KMS-11 (cell line): Measurements from ENCODE around the gene MN1.

Experiments
- H2AFZ ChIP-seq: fragments of 200-600 bp; sonication (generic); 2 replicates; pipeline ENCODE4 v1.6.1; 2016; ENCODE audit warnings: antibody characterized with exemption, mixed run types, low read depth
- H3K27ac ChIP-seq: fragments of 200-600 bp; sonication (generic); 2 replicates; pipeline ENCODE4 v1.6.1; 2016; ENCODE audit warnings: mild to moderate bottlenecking, mixed run types
- H3K27me3 ChIP-seq: fragments of 200-600 bp; sonication (generic); 2 replicates; pipeline ENCODE4 v1.6.1; 2017; ENCODE audit warnings: mild to moderate bottlenecking, low read depth, mixed run types, moderate library complexity; ENCODE audit not compliant: insufficient read depth
- H3K36me3 ChIP-seq: fragments of 200-600 bp; sonication (generic); 2 replicates; pipeline ENCODE4 v1.6.1; 2017; ENCODE audit warnings: mild to moderate bottlenecking, mixed run types; ENCODE audit not compliant: insufficient read depth
- H3K4me1 ChIP-seq: fragments of 200-600 bp; sonication (generic); 2 replicates; pipeline ENCODE4 v1.6.1; 2016; ENCODE audit warnings: mild to moderate bottlenecking, low read depth, mixed run types; ENCODE audit not compliant: poor library complexity, severe bottlenecking
- H3K4me2 ChIP-seq: fragments of 200-600 bp; sonication (generic); 2 replicates; pipeline ENCODE4 v1.7.0; 2016; ENCODE audit warnings: mild to moderate bottlenecking, mixed run types
- H3K4me3 ChIP-seq: fragments of 200-600 bp; sonication (generic); IDR thresholded peaks from 2 replicates; pipeline ENCODE4 v1.6.1; 2017; ENCODE audit warnings: low read depth, low read length, mixed read lengths; ENCODE audit not compliant: insufficient read depth
- H3K79me2 ChIP-seq: fragments of 200-600 bp; sonication (generic); 2 replicates; pipeline ENCODE4 v1.6.1; 2016; ENCODE audit warnings: low read depth, mixed run types; ENCODE audit not compliant: insufficient read depth
- H3K9ac ChIP-seq: fragments of 200-600 bp; sonication (generic); 2 replicates; pipeline ENCODE4 v1.6.1; 2016; ENCODE audit warnings: mild to moderate bottlenecking, mixed run types
- H4K20me1 ChIP-seq: fragments of 200-600 bp; sonication (generic); 2 replicates; pipeline ENCODE4 v1.6.1; 2016; ENCODE audit warnings: mild to moderate bottlenecking, mixed run types; ENCODE audit not compliant: insufficient read depth
- CTCF ChIP-seq: fragments of 200-600 bp; sonication (generic); conservative IDR thresholded peaks from 2 replicates; pipeline ENCODE4 v1.6.1; 2017; ENCODE audit warnings: low read depth, mild to moderate bottlenecking, antibody characterized with exemption, low read length, moderate library complexity, mixed read lengths

MN1 gene

GRCh38 chr22:27833803-27834202, 32.2 kb upstream of the MN1 start:
- no peak overlapping the region for H2AFZ ChIP-seq
- no peak overlapping the region for H3K4me2 ChIP-seq
- no peak overlapping the region for H3K4me3 ChIP-seq
- no peaks in the 10 kb centered on the region for H3K4me1 ChIP-seq
- TF ChIP-seq CTCF = no peak
- H3K27me3 ChIP-seq = no peaks in the 10 kb centered on the region
- no peak overlapping the region for H3K9ac ChIP-seq
- H4K20me1 ChIP-seq = no peaks in the 10 kb centered on the region
- no peaks in the 10 kb centered on the region for H3K36me3 ChIP-seq
- no peaks in the 10 kb centered on the region for H3K79me2 ChIP-seq
- no peak overlapping the region for H3K27ac ChIP-seq

DNA sequence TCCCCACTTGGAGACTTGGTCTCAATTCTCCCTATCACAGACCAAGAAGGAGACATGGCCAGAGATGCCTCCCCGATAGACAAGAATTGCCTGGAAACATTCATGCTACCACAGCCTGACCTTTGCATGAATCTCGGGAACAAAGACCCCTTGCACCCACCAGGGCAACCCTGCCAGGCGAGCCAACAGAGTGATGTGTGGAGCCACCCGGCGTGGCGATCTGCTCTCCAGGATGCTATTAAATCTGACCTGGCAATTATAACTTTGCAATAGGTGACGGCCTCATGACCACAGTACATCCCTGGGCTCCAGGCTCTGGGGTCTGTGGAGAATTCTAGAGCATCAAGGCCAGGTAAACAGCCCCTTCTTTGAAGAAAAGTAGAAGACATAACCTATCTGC, 31.1 kb upstream of the MN1 start:
- no peaks in the 10 kb centered on the region for H3K79me2 ChIP-seq
- no peaks in the 10 kb centered on the region for H3K27me3 ChIP-seq
- no peaks in the 10 kb centered on the region for H3K4me1 ChIP-seq
- H3K36me3 ChIP-seq = no peaks in the 10 kb centered on the region
- H2AFZ ChIP-seq = no peak overlapping the region
- no peak overlapping the region for H3K4me3 ChIP-seq
- no peaks in the 10 kb centered on the region for H4K20me1 ChIP-seq
- no peak for TF ChIP-seq CTCF
- H3K27ac ChIP-seq = no peak overlapping the region
- H3K9ac ChIP-seq = no peak overlapping the region
- no peak overlapping the region for H3K4me2 ChIP-seq

DNA sequence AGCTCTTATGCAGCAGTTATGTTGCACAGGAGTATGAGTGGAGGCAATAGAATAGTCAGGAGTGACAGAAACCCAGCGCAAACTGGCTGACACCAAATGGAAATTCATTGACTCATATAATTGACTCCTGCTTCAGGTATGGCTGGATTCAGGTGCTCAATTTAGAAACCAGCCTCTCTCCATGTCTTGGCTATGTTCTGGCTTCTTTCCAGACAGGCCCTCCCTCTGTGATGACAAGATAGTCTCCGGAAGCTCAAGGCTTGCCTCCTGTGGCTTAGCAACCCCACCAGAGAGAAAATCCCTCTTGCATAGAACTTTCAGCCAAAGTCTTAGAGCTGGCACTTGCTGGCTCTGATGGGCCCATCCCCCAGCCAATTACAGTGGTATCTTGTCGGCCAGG, 28.1 kb upstream of the MN1 start:
- Histone ChIP-seq H3K4me1 (no peaks in the 10 kb centered on the region), H3K4me2 (no peak overlapping the region), H3K4me3 (no peak overlapping the region), H3K27me3 (no peaks in the 10 kb centered on the region), H3K27ac (no peak overlapping the region), H3K79me2 (no peaks in the 10 kb centered on the region), H2AFZ (no peak overlapping the region), H3K9ac (no peak overlapping the region), H4K20me1 (no peaks in the 10 kb centered on the region), H3K36me3 (no peaks in the 10 kb centered on the region)
- TF ChIP-seq CTCF = no peak

DNA sequence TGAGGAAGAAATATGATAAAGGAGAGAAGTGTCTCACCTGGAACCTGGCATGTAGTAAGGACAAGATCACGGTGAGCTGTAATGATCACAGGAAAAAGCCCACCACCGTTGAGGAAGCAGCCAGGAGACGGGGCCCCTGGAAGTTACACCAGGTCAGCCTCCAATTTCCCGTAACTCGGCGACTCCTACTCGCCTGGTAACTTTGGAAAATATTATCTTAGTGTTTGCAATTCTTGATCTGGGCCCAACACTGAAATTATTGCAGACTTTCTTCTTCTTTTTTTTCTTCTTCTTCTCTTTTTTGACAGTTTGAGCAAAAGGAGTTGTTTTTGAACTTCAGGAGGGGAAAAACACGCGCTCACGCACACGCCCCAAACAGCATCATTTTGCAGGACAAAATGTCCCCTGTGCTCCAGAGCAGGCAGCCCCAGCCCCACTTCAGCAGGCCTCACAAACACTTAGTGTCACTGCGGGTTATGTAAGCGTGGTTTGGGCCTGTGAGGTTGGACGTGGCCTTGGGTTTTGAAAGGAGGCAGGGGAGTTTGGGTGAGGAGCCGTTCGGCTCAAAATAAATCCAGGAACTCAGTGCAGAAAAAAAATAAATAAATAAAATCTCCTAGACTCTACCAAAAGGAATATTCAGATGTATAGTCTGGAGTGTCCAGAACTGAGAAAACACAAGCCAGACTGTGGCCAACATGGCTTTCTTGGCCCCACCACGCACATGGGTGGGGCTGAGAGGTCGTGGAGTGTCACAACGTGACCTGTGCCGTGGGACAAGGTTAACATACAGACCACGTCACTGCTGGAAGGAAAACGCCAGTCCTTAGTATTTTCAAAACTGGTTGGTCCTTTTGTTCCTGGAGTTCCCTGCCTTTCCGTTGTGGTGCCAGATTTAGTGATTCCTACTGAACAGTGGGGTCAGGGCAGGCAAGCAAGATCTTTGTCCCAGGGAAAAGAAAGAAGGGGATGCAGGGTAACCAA, 26.3 kb upstream of the MN1 start:
- TF ChIP-seq CTCF = no peak
- Histone ChIP-seq H3K4me1 (no peaks in the 10 kb centered on the region), H3K27ac (no peak overlapping the region), H4K20me1 (no peaks in the 10 kb centered on the region), H3K27me3 (no peaks in the 10 kb centered on the region), H3K9ac (no peak overlapping the region), H2AFZ (no peak overlapping the region), H3K79me2 (no peaks in the 10 kb centered on the region), H3K4me3 (no peak overlapping the region), H3K36me3 (no peaks in the 10 kb centered on the region), H3K4me2 (no peak overlapping the region)
